COLO668 (cell line): Measurements from ENCODE around the gene HDAC7.
"Not testable (repeated sequence)": the region's sequence is repeated elsewhere in the genome, so short reads cannot be mapped to it uniquely, and the experiment has no call there.

Experiments used
- DNase-seq: peaks from one replicate; lab custom pipeline; 2025; ENCODE audit not compliant: unreplicated experiment; lab: John Stamatoyannopoulos, UW

HDAC7 gene

DNA sequence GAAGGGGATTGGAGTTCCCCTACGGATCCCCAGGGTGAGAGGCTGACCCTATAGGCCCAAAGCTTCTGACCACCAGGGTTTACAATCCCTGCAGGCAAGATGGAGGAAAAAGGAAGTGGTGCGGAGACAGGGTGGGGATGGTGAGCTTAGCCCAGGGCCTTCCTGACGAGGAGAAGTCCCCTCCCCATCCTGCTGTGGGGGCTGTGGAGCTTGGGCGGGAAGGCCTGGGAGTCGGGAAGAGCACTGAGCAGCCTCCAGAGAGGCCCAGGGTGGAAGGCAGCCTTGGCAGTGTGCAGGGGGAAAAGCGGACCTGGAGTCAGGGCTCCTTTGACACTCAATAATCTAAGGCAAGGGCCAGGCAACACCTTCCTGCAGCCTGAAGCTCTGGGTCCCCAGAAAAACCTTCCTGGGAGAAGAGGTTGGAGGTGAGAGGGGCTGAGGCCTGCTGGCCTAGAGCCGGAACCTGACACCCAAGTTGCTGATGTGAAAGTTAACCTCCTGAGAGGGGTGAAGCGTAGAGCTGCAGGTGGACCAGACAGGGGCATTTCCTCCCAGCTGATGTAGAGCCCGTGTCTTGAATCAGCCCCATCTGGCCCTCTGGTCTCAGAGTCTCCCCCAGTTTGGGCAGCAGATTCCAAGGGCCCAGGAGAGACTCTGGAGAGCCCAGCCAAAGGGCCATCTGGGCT lies 6.0 kb downstream of the HDAC7 start:
- DNase-seq = no peak

DNA sequence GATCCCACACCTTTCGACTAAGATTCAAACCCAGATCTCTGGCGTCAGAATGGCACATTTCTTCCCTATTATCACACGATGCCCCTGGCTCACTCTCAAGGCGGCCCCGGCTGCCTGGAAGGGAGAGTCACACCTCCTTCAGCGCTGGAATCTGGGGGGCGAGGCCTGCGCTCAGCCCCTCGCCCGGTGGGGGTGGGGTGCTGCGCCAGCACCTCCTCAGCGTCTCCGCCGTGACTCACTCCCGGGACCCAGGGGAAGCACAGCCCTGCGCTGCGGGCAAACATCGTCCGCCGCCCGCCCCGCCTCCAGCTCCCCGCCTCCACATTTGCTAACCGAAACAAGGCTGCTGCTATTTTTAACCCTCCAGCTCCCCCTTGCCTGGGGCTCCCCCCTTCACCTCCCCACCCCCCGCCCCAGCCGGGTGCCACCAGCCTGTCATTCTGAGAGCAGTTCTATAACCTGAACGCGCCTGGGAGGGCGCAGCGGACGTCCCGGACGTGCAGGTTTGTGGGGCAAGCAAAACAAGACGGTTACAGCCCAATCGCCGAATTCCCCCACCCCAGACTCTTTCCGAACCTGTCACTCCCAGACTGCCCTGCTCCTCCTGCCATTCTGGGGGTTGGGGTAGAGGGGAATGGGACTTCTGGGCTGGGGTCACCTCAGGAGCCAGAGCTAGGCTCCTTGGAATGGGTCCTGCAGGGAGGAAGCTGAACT lies 6.7 kb downstream of the HDAC7 start:
- DNase-seq = peak; percentile 39

DNA sequence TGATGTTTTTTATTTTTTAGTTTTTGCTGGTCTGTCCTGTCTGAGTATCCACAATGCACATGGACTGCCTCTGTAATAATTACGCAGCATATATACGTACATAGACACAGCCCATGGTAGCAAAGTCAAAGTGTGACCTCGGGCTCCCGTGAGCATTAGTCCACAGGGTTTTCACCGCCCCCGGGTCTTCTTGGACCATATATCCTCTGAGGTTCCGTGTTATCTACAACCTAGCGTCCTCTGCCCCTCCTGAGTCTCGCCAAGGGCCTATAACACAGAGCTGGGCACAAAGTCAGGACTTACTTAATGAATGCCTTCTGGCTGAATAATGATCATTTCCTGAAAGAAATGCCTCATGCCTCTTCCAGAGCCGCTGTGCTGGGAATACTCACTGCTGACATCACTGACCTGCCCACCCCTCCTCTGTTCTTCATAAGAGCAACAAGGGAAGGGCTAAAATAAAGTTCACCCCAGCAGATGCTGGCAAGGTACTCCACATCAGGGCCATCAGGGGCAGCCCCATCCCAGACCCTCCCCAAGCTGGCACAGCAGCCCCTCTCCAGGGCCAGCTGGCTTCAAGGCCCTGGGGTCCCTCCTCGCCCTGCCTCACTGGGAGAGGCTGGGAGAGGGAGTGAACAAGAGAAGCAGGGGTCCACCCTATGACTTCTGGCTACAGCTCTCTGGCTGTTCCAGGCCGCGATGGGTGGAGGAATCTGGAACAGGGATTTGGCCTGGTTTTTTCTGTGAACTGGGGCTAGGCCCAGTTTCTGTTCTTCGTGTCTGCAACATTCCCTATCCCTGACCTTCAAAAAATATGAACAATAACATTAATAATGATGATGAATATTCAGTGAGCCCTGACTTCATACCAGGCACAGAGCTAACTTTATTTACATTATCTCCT lies 7.9 kb downstream of the HDAC7 start:
- no peak for DNase-seq

DNA sequence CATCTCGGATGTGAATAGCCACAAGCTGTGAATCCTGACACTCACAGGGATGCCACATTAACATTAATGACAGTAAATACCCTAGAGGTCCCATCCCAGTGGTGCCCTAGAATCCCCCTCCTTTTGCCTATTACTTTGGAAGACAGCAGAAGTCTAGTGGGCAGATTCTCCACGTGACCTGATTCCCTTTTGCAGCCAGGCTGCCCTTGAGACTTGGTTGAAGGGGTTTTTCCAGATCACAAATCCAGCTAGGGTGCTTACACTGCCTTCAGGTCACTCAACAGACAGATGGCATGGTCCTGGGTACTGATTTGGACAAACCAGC lies 8.7 kb downstream of the HDAC7 start:
- DNase-seq = no peak

DNA sequence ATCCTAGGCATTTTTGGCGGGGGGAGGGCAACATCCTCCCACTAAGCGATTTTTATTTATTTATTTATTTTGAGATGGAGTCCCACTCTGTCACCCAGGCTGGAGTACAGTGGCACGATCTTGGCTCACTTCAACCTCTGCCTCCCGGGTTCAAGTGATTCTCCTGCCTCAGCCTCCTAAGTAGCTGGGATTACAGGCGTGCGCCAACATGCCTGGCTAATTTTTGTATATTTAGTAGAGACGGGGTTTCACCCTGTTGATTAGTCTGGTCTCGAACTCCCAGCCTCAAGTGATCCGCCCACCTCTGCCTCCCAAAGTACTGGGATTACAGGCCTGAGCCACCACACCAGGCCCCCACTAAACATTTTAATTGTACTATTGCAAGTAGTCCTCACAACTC lies 10.2 kb downstream of the HDAC7 start:
- DNase-seq = not testable (repeated sequence)

DNA sequence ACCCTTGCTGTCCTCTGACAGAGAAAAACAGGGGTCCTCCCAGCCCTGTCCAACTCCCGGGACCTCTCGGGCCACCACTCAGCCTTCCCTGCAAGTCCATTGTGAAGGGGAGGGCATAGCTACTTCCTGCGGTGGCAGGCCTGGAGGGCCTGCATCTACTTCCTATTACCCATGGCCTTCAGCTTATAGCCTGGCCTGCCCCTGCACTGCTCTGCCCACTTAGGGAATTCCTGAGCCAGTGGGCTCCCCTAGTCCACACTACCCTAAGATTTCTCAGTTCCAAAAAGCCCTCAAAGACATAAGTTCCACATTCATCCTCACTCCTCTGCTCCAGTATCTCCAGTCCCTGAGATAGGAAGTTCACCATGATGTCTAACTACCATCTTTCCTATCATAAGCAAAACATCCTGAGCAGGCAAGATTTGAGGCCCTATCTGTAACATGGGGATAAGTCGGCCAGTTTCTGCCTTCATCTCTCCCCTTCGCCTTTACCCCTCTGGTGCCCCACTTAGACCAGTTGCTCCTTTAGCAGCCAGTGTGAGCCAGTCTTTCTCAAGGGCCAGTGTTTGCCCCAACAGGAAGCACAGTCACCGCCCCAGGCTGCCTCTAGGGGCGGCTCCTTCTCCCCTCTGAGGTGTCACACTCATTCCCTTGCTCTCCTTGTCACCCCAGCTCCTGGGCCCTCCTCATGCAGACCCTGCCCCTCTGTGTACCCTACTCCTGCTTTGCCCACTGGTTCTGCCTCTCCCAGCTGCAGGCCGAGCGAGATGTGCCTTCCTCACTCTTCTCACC lies 10.9 kb downstream of the HDAC7 start:
- no peak for DNase-seq

DNA sequence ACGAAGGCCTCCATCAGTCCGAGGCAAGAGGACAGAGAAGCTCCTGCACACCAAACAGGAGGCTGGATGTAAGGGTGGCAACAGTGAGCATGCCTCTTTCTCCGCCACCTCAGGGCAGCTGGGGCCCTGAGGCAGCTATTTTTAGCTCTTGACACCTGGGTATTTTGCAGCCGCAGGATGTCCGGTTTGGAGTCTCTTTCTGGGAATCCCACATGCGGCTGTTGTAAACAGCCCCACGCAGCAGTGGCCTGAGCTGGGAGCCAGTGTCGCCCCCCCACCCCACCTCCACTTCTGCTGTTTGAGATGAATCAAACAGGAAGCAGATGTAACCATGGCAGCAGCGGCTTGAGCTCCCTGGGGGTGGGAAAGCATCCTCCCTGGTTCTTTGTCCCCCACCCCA lies 11.7 kb downstream of the HDAC7 start:
- peak; percentile 33 for DNase-seq

DNA sequence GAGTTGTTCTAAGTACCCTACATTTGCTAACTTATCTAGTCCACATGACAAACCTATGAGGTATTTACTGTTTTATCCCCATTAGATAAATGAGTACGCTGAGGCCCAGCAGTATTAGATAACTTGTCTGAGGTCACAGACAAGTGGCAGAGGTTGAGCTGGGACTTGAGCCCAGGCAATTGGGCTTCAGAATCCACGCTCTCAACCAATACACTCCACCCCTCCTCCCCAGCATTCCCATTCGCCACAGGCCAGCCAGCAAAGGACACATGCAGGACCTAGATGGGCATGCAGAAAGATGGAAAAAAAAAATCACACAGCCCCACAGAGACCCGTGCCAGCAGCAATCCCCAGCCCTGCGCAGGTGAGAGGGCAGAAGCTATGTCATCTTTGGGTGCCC lies 12.4 kb downstream of the HDAC7 start:
- no peak for DNase-seq

DNA sequence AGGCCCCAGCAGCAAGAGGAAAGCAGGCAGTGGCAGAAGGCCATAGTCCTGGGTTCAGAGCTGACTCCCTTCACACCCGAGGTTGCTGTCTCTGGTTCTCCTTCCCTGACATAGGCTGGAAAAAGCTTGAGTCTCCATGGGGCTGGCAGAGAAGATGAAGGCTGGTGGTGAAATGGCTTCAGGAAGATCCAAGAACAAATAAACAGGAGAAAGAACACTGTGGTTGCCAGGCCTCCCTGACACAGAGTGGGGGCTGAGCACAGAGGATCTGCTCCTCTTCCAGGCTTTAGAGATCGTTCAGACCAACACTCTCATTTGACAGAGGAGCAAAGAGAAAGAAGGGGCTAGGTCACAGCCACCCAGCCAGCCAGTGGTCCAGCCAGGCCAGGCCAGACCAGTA lies 14.3 kb downstream of the HDAC7 start:
- DNase-seq = no peak

DNA sequence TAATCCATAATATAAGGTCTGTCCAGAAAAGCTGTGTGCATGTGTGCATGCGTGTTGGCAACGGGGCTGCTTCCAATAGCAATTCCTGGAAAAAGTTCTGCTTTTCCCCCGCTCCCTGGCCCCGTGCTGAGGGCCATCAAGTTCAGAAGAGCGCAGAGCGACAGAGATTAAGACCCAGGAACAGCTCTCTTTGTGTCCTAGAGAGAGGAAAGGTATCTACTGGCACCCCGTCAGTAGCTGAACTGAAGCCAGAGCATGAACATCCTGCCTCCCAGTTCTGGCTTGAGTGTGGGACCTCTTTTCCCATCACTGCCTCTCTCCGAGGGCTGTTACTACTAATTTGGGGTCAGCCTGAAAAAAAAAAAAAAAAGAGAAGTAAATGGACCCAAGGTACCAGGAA lies 15.5 kb downstream of the HDAC7 start:
- DNase-seq = no peak

DNA sequence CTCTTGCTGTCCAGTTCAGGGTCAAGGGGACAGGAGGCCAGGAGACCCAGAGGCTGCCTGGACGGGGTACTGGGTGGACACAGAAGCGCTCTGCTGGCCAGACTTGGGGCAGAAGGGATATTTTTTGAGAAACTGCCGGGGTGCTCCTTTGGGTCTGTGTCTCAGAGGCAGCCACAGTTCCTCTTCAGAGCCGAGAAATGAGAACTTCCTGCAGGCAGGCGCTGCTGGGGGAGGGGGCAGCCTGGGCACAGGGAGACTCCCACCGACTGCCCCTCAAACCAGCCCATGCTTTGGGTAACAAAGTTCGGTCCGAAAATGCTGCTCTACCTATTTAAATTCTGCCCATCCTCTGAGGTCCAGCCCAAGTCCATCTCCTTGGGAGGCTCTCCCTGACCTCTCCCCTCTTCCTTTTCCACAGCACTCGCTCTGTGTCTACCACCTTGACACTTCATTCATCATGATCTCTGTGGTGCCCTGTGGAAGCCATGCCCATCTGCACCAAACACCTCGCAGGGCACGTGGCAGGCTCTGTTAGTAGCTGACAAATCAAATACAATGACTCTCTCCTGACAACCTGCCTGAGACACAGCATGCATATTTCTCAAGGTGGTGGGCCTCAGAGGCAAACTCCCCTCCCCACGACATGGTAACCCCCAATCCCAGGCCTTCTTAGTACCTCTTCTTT lies 16.4 kb downstream of the HDAC7 start:
- no peak for DNase-seq

DNA sequence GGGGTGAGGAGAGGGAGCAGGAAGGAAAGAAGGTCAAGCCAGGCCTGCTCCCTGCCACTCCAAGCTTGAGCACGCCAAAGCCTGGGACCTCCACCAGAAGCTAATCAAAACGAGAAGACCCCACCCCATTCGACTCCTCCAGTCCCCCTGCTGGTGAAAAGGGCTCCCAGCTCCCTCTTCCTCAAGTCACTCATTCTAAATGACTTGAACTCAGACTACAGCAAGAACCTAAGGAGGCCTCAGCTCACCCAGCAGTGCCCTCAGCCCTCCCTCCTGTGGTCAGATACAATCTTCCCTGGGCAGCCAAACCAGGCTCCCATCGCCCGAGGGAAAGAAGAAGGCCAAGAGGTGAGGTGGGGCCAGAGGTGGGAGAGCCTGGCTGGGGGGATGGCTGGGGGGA lies 17.4 kb downstream of the HDAC7 start:
- no peak for DNase-seq

DNA sequence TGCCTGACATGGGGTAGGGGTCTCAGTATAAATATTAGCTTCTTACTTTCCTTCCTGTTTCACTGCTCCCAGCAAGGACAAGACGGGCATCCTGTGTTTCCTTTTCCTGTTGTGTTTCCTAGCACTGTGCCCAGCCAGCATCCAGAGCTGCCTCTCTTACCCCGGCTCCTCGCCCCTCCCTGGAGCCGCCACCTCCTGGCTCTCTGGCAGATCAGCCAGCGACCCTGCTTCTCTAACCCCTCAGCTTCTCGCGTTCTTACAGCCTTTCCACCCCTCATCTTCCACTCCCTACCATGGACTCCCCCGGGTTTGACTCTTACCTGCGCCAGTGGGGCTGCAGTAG lies 17.8 kb downstream of the HDAC7 start:
- no peak for DNase-seq

DNA sequence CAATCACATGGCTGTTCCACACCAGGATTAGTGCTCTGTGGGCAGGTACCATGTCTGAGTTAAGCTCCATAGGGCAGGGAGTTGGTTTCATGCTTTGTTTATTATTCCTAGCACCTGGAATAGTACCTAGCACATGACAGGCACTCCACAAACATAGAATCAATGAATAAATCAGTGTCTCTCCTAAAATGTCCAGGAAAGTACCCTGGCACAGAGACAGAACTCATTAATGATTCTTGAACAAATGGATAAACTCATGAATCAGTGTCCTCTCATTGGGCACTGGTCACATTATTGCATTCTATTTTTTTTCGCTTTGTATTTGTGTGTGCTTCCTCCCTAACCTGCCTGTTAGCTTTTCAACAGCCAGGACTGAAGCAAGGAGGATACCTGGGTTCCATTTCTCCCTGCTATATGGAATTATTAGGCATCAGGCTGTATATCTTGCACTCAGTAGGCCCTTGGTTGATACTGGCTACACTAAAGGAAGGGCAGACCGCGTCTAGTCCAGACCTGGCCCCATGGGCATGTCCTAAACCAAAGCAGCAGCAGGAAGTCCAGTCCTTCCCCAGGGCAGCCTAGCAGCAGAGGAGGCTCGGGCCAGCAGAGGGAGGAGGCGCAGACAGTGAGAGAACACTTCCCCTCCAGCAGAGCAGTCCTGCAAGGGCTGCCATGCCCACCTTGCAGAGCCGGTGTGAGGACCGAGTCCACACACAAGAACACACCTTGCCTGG lies 18.4 kb downstream of the HDAC7 start:
- no peak for DNase-seq

DNA sequence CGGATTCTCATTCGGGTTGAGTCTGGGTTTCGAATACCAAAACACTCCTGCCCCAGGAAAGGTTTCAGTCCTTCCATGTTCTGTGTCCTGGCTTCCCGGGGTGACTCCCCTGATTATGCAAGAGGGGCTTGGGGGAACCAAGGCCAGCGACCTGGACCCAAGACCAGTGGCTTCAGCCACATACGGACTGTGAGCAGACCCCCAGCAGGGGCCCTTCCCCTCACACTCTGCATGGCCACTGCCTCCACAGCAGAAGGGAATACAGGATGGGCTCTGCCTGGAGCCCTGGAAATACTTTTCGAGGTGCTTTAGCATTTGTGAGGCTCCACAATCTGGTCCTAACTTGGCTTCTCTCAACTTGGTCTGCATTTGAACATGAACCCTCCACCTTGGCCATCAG lies 19.1 kb downstream of the HDAC7 start:
- no peak for DNase-seq

DNA sequence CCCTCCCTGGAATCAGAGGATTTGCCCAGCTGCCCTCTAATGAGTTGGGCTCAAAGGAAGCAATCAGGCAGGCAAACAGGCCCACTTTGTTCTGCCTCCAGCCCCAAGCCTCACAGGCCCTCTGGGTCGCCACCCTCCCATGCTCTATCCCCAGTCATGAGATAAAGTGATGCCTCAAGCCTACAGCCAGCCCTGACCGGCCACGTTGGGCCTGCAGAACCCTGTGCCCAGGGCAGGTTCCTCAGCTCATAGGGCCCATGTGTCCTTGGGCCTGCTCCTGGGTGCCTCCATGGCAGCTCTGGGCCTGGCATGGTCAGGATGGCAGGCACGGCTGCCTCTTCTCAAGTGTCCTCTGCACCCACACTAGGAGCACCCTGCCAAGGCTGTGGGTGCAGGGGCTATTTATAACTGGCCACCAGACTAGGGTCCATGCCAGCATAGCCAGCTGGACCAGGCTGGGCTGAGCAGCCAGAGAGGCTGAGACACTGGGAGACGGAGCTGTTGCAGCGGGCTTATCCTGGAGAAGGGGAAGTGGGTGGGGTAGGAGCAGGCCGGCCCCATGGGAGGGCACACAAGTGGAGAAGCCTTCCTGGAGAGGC lies 20.2 kb downstream of the HDAC7 start:
- no peak for DNase-seq

DNA sequence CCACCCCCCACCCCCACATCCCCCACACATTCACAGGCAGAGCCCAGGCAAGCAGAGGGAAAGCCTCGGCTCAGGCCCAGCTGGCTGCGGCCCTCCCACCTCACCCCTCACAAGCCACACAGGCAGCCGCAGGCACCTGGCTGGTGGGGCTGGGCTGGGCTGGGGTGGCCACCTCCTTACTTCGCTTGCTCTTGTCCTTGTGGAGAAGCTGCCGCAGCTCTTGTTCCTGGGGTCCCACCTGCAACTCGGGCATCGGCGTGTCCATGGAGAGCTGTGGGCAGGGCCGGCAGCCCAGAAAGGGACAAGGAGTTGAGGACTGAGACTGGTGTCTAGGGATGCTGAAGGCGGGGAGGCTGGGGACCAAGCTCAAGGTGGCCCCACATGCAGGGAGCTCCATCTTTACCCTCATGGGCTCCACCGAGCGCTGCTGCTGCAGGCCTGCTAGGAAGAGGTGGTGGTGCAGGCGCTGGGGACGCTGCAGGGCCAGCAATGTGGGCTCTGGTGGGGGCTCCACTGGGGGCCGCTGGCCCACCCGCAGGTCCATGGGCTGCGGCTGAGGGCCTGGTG lies 21.2 kb downstream of the HDAC7 start:
- no peak for DNase-seq

DNA sequence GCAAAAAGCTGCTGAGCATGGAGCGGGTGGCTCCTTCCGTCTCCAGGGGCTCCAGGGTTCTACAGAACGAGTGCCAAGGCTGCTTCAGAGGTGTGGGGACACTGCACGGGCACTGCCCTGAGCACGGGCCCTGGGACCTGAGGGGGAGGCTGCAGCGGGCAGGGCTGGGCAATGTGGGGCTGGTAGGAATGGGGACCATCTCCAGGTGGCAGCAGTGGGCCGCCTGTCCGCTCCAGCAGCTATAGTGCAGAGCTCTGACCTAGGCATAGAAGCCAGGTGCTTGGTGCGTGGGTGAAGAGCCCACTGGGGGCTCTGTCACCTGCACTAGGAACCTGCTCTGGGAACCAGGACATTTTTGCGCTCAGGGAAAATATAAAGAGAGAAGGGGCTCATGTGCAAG lies 22.3 kb downstream of the HDAC7 start:
- DNase-seq = peak; percentile 9

DNA sequence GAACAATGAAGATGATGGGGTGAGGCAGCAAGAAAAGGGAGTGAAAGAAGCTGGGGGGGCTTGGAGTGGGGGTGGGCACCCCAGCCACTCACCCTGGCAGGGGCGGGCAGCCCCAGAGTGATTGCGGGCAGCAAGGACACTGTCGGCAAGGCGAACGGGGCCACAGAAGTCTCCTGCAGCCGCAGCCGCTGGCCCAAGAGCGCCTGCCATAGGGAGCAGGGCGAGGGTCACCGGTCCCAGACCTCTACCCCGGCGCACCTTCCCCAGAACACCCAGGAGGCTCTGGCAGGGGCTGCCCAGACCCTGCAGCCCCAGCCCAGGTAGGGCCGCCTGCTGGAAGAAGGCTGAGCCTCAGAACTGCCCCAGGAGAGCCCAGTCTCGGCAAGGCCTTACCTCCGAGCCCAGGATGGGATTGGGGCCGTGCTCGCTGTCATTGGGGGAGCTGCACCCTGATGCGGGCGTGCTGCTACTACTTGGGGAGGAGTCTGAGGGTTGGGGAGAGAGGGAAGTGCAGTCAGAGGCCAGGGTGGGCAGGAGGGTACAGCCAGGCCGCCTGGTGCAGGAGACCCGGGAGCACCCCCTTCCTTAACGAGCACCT lies 23.8 kb downstream of the HDAC7 start:
- no peak for DNase-seq
